Gastrocnemius medialis (tissue), 4 donors: ENCODE measurements around the gene PROX1.

ENCODE experiments used
- CTCF ChIP-seq, 5 experiments: fragments of 450-650 bp in 3 of 5; fragments of 200-600 bp in 2 of 5; sonication (generic) in 2 of 5; IDR thresholded peaks in 4 of 5; conservative IDR thresholded peaks in 1 of 5; 1 replicate in 4 of 5; 2 replicates in 1 of 5; pipeline ENCODE4 v1.5.1; 2016 to 2019; ENCODE audit warnings: antibody characterized with exemption in 5 of 5, mild to moderate bottlenecking in 3 of 5, moderate library complexity in 3 of 5
- POLR2A ChIP-seq, 2 donors: fragments of 450-650 bp; IDR thresholded peaks; one replicate each; pipeline ENCODE4 v1.6.1; 2017; ENCODE audit warnings: antibody characterized with exemption in 2 of 2, mild to moderate bottlenecking in 2 of 2, moderate library complexity in 2 of 2

GRCh38 chr1:214074477-214074876 lies 86.7 kb downstream of the PROX1 start:
- TF ChIP-seq CTCF (IDR thresholded peaks at IDR 0.05 in 4 of 5, conservative IDR thresholded peaks at IDR 0.05 in 1 of 5) (no peak), POLR2A (IDR thresholded peaks at IDR 0.05) (no peak)
